MG63 (cell line): Measurements from ENCODE around the gene SLC1A5. TPM values are rescaled to one million over a fixed set of nuclear protein-coding genes. Genes with fewer than 3 reads are reported as not detected.

ENCODE experiments used
- DNase-seq: peaks from one replicate; pipeline ENCODE4 v3.0.0-alpha.2; 2020
- H3K27me3 ChIP-seq: fragments of 250-450 bp; sonication (Bioruptor Pico); 2 replicates; pipeline ENCODE4 v1.5.1; 2020; ENCODE audit warnings: mild to moderate bottlenecking, moderate library complexity
- H3K36me3 ChIP-seq: fragments of 250-450 bp; sonication (Bioruptor Pico); 2 replicates; pipeline ENCODE4 v1.5.1; 2020; ENCODE audit warnings: mild to moderate bottlenecking, moderate library complexity
- H3K4me3 ChIP-seq: fragments of 250-450 bp; sonication (Bioruptor Pico); 2 replicates; pipeline ENCODE4 v1.5.1; 2020; ENCODE audit warnings: mild to moderate bottlenecking, moderate library complexity
- H3K9me3 ChIP-seq: fragments of 250-450 bp; sonication (Bioruptor Pico); 2 replicates; pipeline ENCODE4 v1.5.1; 2020; ENCODE audit warnings: mild to moderate bottlenecking, moderate library complexity
- total RNA-seq: library from RNA; depleted of rRNA; stranded (reverse); fragments of >200 nt; shearing (Covaris generic); gene quantifications from 2 replicates; pipeline ENCODE4 v1.2.3, GENCODE V29; 2014; ENCODE audit warnings: low replicate concordance

Gene SLC1A5
- total RNA-seq, 1 experiment from 2014 or later: 305 TPM

DNA sequence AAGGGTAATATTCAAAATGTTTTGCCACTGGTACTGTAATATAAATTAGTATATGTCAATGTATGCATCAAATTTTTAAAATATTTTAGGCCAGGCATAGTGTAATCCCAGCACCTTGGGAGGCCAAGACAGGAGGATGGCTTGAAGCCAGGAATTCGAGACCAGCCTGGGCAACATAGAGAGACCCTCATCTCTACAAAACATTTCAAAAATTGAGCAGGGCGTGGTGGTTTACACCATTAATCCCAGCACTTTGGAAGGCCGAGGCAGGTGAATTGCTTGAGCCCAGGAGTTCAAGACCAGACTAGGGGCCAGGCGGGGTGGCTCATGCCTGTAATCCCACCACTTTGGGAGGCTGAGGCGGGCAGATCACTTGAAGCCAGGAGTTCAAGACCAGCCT is 28.0 kb downstream of the SLC1A5 start:
- Histone ChIP-seq H3K36me3 (peaks cover 17% of the 10 kb centered on the region), H3K27me3 (no peaks in the 10 kb centered on the region), H3K4me3 (no peak overlapping the region), H3K9me3 (no peaks in the 10 kb centered on the region)
- no peak for DNase-seq

DNA sequence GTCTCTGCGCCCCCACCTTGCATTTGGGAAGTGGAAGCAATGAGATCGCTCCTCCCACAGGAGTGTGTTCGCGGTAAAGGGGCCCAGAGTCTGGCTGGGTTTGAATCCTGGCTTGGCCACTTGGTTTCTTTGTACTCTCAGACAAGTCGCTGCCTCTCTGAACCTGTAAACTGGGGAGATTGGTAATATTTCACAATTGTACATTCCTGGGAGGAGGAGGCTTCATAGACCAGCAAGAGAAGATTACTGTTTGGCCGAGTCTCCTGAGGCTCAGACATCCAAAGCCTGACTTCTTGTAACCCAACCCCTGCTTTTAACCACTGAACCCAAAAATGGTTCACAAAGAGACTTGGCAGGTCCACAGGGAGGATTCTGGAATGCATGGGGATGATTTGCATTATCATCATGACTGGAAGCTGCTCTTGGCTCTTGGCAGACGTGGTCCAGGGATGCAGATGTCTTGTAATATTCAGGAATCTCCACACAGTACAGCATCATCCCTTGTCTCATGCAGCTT is 28.5 kb downstream of the SLC1A5 start:
- peak; percentile 88 for DNase-seq
- no peaks in the 10 kb centered on the region for H3K27me3 ChIP-seq
- no peaks in the 10 kb centered on the region for H3K9me3 ChIP-seq
- peaks cover 17% of the 10 kb centered on the region for H3K36me3 ChIP-seq
- no peak overlapping the region for H3K4me3 ChIP-seq

DNA sequence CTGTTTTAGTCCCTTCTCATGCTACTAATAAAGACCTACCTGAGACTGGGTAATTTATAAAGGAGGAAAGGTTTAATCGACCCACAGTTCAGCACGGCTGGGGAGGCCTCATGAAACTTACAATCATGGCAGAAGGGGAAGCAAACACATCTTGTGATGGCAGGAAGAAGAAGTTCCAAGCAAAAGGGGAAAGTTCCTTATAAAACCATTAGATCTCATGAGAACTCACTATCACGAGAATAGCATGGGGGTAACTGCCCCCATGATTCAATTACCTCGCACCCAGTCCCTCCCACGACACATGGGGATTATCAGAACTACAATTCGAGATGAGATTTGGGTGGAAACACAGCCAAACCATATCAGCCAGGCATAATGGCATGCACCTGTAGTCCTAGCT is 29.2 kb downstream of the SLC1A5 start:
- no peaks in the 10 kb centered on the region for H3K27me3 ChIP-seq
- H3K36me3 ChIP-seq: peaks cover 17% of the 10 kb centered on the region
- H3K9me3 ChIP-seq: no peaks in the 10 kb centered on the region
- H3K4me3 ChIP-seq: no peak overlapping the region
- DNase-seq: no peak

DNA sequence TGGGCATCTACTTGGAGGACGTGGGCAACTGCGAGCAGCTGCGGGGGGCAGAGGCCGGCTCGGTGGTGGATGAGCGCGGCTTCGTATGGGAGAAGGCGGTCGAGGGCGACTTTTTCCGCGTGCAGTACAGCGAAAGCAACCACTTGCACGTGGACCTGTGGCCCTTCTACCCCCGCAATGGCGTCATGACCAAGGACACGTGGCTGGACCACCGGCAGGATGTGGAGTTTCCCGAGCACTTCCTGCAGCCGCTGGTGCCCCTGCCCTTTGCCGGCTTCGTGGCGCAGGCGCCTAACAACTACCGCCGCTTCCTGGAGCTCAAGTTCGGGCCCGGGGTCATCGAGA is 31.9 kb downstream of the SLC1A5 start:
- H3K36me3 ChIP-seq: peaks cover 17% of the 10 kb centered on the region
- DNase-seq: no peak
- H3K4me3 ChIP-seq: no peak overlapping the region
- H3K27me3 ChIP-seq: no peaks in the 10 kb centered on the region
- no peaks in the 10 kb centered on the region for H3K9me3 ChIP-seq

DNA sequence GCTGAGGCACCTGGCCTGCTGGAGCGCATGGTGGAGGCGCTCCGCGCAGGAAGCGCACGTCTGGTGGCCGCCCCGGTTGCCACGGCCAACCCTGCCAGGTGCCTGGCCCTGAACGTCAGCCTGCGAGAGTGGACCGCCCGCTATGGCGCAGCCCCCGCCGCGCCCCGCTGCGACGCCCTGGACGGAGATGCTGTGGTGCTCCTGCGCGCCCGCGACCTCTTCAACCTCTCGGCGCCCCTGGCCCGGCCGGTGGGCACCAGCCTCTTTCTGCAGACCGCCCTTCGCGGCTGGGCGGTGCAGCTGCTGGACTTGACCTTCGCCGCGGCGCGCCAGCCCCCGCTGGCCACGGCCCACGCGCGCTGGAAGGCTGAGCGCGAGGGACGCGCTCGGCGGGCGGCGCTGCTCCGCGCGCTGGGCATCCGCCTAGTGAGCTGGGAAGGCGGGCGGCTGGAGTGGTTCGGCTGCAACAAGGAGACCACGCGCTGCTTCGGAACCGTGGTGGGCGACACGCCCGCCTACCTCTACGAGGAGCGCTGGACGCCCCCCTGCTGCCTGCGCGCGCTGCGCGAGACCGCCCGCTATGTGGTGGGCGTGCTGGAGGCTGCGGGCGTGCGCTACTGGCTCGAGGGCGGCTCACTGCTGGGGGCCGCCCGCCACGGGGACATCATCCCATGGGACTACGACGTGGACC is 32.4 kb downstream of the SLC1A5 start:
- Histone ChIP-seq H3K36me3 (peaks cover 19% of the 10 kb centered on the region), H3K27me3 (no peaks in the 10 kb centered on the region), H3K4me3 (no peak overlapping the region), H3K9me3 (no peaks in the 10 kb centered on the region)
- DNase-seq: no peak

DNA sequence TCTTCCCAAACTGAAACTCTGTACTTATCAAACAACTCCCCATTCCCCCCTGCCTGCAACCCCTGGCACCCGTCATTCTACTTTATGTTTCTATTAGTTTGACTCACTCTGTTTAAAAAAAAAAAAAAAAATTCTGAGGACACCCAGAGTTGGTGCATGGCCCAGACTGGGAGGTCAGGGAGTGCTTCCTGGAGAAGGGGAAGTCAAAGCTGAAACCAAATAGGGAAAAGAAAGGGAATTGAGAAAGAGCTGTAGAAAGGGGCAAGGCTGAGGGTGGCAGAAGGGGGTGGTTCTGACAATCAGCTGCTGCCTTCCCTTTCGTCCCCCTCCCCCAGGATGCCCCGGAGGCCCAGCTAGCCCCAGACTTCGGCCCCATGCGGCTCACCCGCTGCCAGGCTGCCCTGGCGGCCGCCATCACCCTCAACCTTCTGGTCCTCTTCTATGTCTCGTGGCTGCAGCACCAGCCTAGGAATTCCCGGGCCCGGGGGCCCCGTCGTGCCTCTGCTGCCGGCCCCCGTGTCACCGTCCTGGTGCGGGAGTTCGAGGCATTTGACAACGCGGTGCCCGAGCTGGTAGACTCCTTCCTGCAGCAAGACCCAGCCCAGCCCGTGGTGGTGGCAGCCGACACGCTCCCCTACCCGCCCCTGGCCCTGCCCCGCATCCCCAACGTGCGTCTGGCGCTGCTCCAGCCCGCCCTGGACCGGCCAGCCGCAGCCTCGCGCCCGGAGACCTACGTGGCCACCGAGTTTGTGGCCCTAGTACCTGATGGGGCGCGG is 33.1 kb downstream of the SLC1A5 start:
- Histone ChIP-seq H3K36me3 (peaks cover 23% of the 10 kb centered on the region), H3K4me3 (no peak overlapping the region), H3K27me3 (no peaks in the 10 kb centered on the region), H3K9me3 (no peaks in the 10 kb centered on the region)
- DNase-seq: peak; percentile 75

DNA sequence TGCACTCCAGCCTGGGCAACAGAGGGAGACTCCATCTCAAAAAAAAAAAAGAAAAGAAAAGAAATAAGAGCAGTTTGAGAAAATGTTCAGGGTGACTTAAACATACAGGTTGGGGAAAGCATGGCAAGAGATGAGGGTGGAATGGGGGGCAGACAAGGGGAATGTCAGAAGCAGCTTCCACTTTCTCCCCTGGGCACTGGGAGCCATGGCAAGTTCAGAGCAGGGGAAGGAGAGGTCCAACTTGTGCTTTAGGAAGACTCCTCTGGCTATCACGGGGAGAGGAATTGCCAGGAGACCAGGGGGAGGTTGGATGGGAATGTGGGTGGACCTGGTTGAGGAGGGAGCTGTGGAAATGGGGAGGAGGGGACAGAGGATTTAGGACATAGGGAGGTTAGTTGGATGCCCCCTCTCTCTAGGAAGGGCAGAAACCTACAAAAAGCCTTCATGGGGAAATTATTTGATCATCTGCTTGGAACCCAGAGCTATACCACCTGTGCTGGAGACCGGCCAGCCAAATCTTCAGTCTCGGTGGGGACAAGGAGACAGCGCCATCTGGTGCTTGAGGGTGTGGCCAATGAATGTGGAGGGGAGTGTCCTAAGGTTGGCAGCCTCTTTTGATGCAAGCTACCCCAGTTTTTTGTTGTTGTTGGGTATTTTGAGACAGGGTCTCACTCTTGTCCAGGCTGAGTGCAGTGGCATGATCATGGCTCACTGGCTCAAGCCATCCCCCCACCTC is 34.8 kb downstream of the SLC1A5 start:
- DNase-seq: peak; percentile 25
- H3K27me3 ChIP-seq: no peaks in the 10 kb centered on the region
- peaks cover 32% of the 10 kb centered on the region for H3K36me3 ChIP-seq
- no peaks in the 10 kb centered on the region for H3K9me3 ChIP-seq
- no peak overlapping the region for H3K4me3 ChIP-seq

DNA sequence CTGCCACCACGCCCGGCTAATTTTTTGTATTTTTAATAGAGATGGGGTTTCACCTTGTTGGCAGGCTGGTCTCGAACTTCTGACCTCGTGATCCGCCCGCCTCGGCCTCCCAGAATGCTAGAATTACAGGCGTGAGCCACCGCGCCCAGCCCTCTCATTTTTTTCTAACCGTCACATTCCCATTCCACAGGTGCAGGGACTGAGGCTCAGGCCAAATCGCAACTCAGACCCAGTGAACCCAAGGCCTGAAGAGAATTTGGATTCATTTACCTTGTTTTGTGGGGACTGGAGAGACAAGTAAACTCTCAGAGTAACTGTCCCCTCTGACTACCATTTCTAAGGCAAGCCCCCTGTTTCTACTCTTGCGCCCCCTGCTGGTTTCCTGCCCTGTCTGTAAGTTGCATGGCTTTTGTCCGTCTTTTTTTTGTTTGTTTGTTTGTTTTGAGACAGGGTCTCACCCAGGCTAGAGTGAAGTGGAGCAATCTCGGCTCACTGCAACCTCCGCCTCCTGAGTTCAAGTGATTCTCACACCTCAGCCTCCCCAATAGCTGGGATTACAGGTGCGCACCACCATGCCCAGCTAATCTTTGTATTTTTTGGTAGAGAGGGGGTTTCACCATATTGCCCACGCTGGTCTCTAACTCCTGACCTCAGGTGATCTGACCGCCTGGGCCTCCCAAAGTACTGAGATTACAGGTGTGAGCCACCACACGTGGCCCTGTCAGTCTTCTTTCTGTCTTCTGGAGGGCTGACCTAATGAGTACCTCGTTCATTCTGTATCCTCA is 39.9 kb downstream of the SLC1A5 start:
- H3K9me3 ChIP-seq: no peaks in the 10 kb centered on the region
- no peak overlapping the region for H3K4me3 ChIP-seq
- DNase-seq: peak; percentile 39
- H3K27me3 ChIP-seq: no peaks in the 10 kb centered on the region
- peaks cover 21% of the 10 kb centered on the region for H3K36me3 ChIP-seq

DNA sequence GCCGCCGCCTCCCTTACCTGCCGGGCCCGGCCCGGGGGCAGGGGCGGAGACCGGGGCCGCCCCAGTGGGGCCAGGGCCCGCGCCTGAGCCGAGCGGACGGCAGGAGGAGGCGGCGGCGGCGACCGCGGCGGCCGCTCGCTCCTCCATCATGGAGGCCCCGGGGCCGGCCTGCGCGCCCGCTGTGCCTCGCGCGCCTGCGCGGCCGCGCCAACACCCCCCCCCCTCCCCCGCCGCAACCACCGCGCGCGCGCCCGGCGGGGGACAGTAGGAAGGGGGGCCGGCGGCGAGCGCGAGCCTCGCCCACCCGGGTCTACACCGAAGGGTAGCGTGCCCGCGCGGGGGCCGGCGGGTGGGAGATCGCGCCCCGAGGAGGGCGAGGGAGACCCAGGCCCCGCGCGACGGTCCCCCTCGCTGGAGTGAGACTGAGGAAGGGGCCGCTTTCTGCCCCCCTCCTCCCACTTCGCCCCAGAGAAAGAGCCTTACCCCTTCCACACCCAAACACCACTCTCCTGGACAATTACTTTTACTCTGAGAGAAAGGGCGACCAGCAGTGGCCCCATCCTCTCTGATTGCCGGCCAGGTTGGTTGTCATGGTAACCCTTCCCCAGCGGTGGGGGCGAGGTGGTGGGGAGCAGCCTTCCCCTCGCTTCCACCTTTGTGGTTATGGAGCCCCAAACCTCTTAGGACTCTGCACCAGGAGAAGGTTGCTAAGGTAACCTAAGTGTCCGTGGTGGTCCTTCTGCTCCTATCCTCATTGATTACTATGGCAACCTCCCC is 41.9 kb downstream of the SLC1A5 start, which contains the start of gene STRN4:
Gene STRN4 (minus strand): TSS at position 170 of the 777 bp plus-strand sequence. CDS start 20 bp downstream, at position 150.
- Histone ChIP-seq H3K36me3 (peaks cover 38% of the 10 kb centered on the region), H3K27me3 (no peaks in the 10 kb centered on the region), H3K9me3 (no peaks in the 10 kb centered on the region), H3K4me3 (peak within 1 kb of the TSS; percentile 81)
- DNase-seq: peak; percentile 65

DNA sequence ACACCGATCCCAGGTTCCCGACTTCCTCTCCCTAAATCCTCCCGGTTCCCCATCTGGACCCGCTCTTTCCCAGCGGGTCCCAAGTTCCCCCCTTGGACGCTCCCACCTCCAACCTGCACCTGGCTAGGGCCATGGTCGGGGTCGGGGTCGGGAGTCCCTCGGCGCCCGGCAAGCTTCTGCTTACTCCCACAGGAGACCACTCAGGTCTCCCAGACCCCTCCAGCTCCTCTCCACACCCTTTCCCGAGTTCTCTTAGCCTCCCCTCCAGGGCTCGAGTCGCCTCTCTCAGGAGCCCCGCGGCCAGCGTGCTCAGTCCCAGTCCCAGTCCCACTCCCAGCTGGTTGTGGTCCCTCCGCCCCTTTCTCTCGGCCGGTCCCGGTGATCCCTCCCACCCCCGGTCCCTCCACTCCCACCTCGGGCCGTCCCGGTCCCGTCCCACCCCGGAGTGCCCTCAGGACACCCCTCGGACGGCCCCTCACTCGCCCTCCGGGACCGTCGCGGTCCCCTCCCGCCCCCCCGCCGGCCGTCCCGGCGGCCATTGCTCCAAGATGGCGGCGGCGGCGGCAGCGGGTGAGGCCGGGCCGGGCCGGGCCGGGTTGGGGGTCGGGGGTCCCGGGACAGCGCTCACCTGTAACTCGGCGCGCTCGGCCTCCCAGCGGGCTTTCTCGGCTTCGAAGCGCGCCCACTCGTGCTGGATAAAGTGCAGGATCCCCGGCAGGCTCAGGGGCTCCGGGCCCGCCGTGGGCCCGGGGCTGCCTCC is 42.7 kb downstream of the SLC1A5 start, which contains the start of gene FKRP:
Gene FKRP (plus strand): TSS at position 537 of the 760 bp plus-strand sequence. CDS start 9,394 bp downstream, outside the sequence.
- Histone ChIP-seq H3K4me3 (peak within 1 kb of the TSS; percentile 81), H3K9me3 (no peaks in the 10 kb centered on the region), H3K36me3 (peaks cover 39% of the 10 kb centered on the region), H3K27me3 (no peaks in the 10 kb centered on the region)
- peak; percentile 37 for DNase-seq

DNA sequence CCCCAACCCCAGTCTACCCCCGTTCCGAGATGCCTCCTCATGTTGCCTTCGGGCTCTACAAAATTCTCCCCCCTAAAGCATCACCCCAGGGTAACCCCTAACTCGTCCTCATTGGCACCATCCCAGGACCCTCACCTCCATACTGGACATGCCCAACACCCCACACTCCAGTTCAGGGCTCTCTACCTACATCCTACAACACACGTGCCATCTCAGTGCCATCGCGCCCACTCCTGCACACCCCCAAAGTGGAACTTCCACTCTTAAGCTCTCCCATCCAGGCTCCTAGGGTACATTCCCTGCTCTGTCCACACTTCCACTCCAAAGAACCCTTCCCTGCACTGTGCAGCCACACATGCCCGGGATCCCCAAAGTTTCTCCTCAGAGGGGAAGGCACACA is 43.4 kb downstream of the SLC1A5 start:
- Histone ChIP-seq H3K4me3 (peak overlapping the region; percentile 81), H3K36me3 (peaks cover 43% of the 10 kb centered on the region), H3K27me3 (no peaks in the 10 kb centered on the region), H3K9me3 (no peaks in the 10 kb centered on the region)
- no peak for DNase-seq

DNA sequence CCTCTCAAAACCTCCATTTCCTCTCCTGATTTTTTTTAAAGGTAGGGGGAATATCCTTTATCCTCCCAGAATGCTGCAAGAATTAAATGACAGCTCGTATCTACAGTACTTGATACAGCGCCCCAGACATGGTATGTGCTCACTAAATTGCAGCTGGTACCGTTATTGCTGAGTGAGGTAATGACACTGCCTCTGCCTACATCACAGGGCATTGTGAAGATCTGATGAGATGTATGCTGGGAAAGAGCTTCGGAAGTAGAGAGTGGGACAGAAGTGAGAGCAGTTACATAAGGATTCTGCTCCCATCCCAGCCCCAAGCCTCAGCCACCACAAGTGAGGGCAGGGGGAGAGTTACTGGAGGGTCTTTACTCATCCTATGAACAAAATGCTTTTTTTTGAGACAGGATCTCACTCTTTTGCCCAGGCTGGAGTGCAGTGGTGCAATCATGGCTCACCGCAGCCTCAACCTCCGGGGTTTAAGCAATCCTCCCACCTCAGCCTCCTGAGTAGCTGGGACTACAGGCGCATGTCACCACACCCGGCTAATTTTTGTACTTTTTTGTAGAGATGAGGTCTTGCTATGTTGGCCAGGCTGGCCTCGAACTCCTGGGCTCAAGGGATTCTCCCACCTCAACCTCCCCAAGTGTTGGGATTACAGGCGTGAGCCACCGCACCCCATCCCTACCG is 44.2 kb downstream of the SLC1A5 start:
- Histone ChIP-seq H3K27me3 (no peaks in the 10 kb centered on the region), H3K36me3 (peaks cover 48% of the 10 kb centered on the region), H3K9me3 (no peaks in the 10 kb centered on the region), H3K4me3 (peak overlapping the region; percentile 81)
- DNase-seq: no peak

DNA sequence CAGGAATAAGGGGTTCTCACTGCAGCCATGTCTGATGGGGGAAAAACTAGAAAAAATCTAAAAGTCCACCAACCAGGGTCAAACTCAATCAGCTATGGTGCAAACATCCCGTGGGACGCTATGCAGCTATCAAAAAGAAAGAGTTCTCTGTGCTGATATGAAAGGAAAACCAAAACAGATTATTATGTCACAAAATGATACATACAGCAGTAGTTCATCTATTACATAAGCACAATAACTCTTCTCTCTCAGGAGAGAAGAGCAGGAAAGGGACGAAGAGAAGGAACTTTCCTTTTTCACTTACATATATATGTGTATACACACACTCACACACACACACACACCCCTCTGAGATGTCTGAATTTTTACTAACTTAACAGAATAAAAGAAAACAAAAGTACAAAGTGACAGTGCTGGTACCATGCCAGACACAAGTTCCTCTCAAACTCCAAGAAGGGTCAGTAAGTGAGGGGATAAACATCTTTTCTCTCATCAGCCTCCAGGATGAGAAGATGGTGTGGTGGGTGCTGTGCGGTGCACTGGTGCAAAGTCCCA is 45.4 kb downstream of the SLC1A5 start:
- peaks cover 49% of the 10 kb centered on the region for H3K36me3 ChIP-seq

DNA sequence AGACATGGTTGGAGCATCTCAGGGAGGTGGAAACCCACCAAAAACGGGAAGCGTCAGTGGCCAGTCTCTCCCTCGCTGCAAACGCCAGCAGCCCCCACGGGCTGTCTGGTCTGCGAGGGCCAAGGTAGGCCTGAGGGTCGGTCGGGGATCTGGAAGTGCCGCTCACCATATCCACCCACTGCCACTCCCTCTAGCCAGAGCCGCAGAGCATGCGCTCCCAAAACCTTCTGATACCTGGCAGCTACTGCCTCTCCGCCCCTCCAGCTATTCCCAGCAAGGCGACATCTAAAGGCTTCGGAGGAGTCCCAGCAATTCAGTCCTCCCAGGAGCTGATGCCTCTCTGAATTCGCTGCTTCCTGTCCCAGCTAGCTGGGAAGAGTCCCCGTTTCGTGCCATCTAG is 46.9 kb downstream of the SLC1A5 start:
- no peaks in the 10 kb centered on the region for H3K9me3 ChIP-seq
- H3K27me3 ChIP-seq: no peaks in the 10 kb centered on the region
- H3K36me3 ChIP-seq: peaks cover 62% of the 10 kb centered on the region
- no peak overlapping the region for H3K4me3 ChIP-seq
- DNase-seq: no peak

More for the DNA sequence above, 45.4 kb downstream of the SLC1A5 start:
- H3K9me3 ChIP-seq: no peaks in the 10 kb centered on the region
- no peak for DNase-seq
- no peaks in the 10 kb centered on the region for H3K27me3 ChIP-seq
- no peak overlapping the region for H3K4me3 ChIP-seq
